Osteocyte (in vitro differentiated cells): Measurements from ENCODE around the gene SLC6A18. TPM values are rescaled to one million over a fixed set of nuclear protein-coding genes. Genes with fewer than 3 reads are reported as not detected.

Source experiments
- DNase-seq: peaks from one replicate; pipeline ENCODE4 v3.0.0; 2021; ENCODE audit warnings: mixed read lengths; ENCODE audit not compliant: unreplicated experiment; ENCODE audit errors: extremely low spot score
- H3K27ac Mint-ChIP-seq: one replicate; pipeline ENCODE4 v1.8.0; 2021; ENCODE audit warnings: mild to moderate bottlenecking, mixed read lengths; ENCODE audit not compliant: unreplicated experiment
- H3K27me3 Mint-ChIP-seq: one replicate; pipeline ENCODE4 v1.8.0; 2021; ENCODE audit warnings: mixed read lengths; ENCODE audit not compliant: unreplicated experiment
- H3K36me3 Mint-ChIP-seq: one replicate; pipeline ENCODE4 v1.8.0; 2021; ENCODE audit warnings: mixed read lengths; ENCODE audit not compliant: unreplicated experiment
- H3K4me1 Mint-ChIP-seq: one replicate; pipeline ENCODE4 v1.8.0; 2021; ENCODE audit warnings: mixed read lengths; ENCODE audit not compliant: unreplicated experiment
- H3K4me3 Mint-ChIP-seq: one replicate; pipeline ENCODE4 v1.8.0; 2021; ENCODE audit warnings: mild to moderate bottlenecking, moderate library complexity, mixed read lengths; ENCODE audit not compliant: unreplicated experiment
- H3K9me3 Mint-ChIP-seq: one replicate; pipeline ENCODE4 v1.8.0; 2021; ENCODE audit warnings: mixed read lengths; ENCODE audit not compliant: unreplicated experiment
- CTCF ChIP-seq: fragments of 200-600 bp; sonication (generic); IDR thresholded peaks from 2 replicates; pipeline ENCODE4 v1.5.0; 2021; ENCODE audit warnings: antibody characterized with exemption, mild to moderate bottlenecking, moderate library complexity
- total RNA-seq: library from RNA; stranded (reverse); gene quantifications from 2 replicates; pipeline ENCODE4 v1.2.1, GENCODE V29; 2021

The SLC6A18 gene
- total RNA-seq, 1 donor from 2014 or later: not detected

- TF ChIP-seq CTCF: no peak
- Mint-ChIP-seq H3K36me3 (no peaks in the 10 kb centered on the region), H3K4me3 (no peak overlapping the region), H3K27ac (no peak overlapping the region), H3K4me1 (no peaks in the 10 kb centered on the region), H3K9me3 (no peaks in the 10 kb centered on the region), H3K27me3 (peaks cover 8% of the 10 kb centered on the region)
- DNase-seq: no peak
Measured at GRCh38 chr5:1178529-1179382, 46.4 kb upstream of the SLC6A18 start.

- H3K4me1 Mint-ChIP-seq: no peaks in the 10 kb centered on the region
- TF ChIP-seq CTCF: no peak
- H3K27me3 Mint-ChIP-seq: peaks cover 8% of the 10 kb centered on the region
- no peak overlapping the region for H3K4me3 Mint-ChIP-seq
- DNase-seq: no peak
- no peaks in the 10 kb centered on the region for H3K9me3 Mint-ChIP-seq
- no peaks in the 10 kb centered on the region for H3K36me3 Mint-ChIP-seq
- no peak overlapping the region for H3K27ac Mint-ChIP-seq
Measured at GRCh38 chr5:1179383-1179715, 45.8 kb upstream of the SLC6A18 start.

- Mint-ChIP-seq H3K9me3 (no peaks in the 10 kb centered on the region), H3K4me1 (no peaks in the 10 kb centered on the region), H3K4me3 (no peak overlapping the region), H3K27ac (no peak overlapping the region), H3K36me3 (no peaks in the 10 kb centered on the region), H3K27me3 (peaks cover 8% of the 10 kb centered on the region)
- no peak for TF ChIP-seq CTCF
- DNase-seq: no peak
Measured at GRCh38 chr5:1180096-1180495, 45.1 kb upstream of the SLC6A18 start.

GRCh38 chr5:1180841-1181271 is 44.3 kb upstream of the SLC6A18 start:
- H3K9me3 Mint-ChIP-seq: no peaks in the 10 kb centered on the region
- H3K27me3 Mint-ChIP-seq: peaks cover 13% of the 10 kb centered on the region
- no peaks in the 10 kb centered on the region for H3K36me3 Mint-ChIP-seq
- no peak overlapping the region for H3K27ac Mint-ChIP-seq
- no peak for DNase-seq
- no peak for TF ChIP-seq CTCF
- no peak overlapping the region for H3K4me3 Mint-ChIP-seq
- H3K4me1 Mint-ChIP-seq: no peaks in the 10 kb centered on the region

- Mint-ChIP-seq H3K4me1 (no peaks in the 10 kb centered on the region), H3K27me3 (peaks cover 18% of the 10 kb centered on the region), H3K4me3 (no peak overlapping the region), H3K9me3 (no peaks in the 10 kb centered on the region), H3K36me3 (no peaks in the 10 kb centered on the region), H3K27ac (no peak overlapping the region)
- no peak for DNase-seq
- no peak for TF ChIP-seq CTCF
Measured at GRCh38 chr5:1181451-1182359, 43.5 kb upstream of the SLC6A18 start.
